ENCODE results near the gene EBNA1BP2.

The EBNA1BP2 gene

GRCh38 chr1:43135857-43136781 is 36.0 kb downstream of the EBNA1BP2 start:
- peaks cover 5% of the 10 kb centered on the region for H3K9me3 ChIP-seq (ENCODE audit: low read length)
- H3K79me2 ChIP-seq (ENCODE audit: insufficient read depth, low read length): no peaks in the 10 kb centered on the region
- H4K20me1 ChIP-seq (ENCODE audit: insufficient read depth, low read length): no peaks in the 10 kb centered on the region
- H3K4me3 ChIP-seq (ENCODE audit: low read depth, low read length, poor library complexity, severe bottlenecking): no peak overlapping the region
- no peak overlapping the region for H2AFZ ChIP-seq (ENCODE audit: low read length)
- no peaks in the 10 kb centered on the region for H3K9me2 ChIP-seq (ENCODE audit: low read depth, low read length)
- no peak overlapping the region for H3K27ac ChIP-seq (ENCODE audit: low read depth, low read length, poor library complexity, severe bottlenecking)
- H3K36me3 ChIP-seq (ENCODE audit: insufficient read depth, low read length): no peaks in the 10 kb centered on the region
- no peak overlapping the region for H3K9ac ChIP-seq (ENCODE audit: low read length)
- no peaks in the 10 kb centered on the region; the same call in 1 of the 2 replicates for H3K27me3 ChIP-seq (ENCODE audit: insufficient read depth, low read length)
- no peak overlapping the region for H3K4me2 ChIP-seq (ENCODE audit: low read length)
- H3K4me1 ChIP-seq (ENCODE audit: insufficient read depth, low read length, severe bottlenecking): no peaks in the 10 kb centered on the region
- TF ChIP-seq EZH2 (IDR thresholded peaks at IDR 0.05; ENCODE audit: borderline replicate concordance, low read length): no peak
- TF ChIP-seq CTCF (IDR thresholded peaks at IDR 0.05; ENCODE audit: low read length): no peak
- no peaks in the 10 kb centered on the region for H3F3A ChIP-seq (ENCODE audit: insufficient read depth, low read length)

DNA sequence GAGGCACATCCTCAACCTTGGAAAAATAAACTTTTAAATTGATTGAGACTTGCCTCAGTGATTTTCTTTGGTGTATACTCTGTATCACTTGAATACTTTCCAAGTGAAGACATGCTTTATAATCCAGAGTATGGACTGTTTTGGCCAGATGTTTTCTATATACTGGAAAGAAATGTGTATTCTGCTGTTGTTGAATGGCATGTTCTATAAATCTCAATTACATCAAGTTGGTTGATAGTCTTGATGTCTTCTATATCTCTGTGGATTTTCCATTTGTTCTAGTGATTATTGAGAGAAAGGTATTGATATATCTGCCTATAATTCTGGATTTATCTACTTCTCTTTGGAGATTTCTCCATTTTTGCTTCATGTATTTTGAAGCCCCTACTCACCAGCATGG is 37.5 kb downstream of the EBNA1BP2 start:
- no peak overlapping the region for H2AFZ ChIP-seq (ENCODE audit: low read length)
- no peaks in the 10 kb centered on the region for H3K27me3 ChIP-seq (ENCODE audit: insufficient read depth, low read length)
- no peaks in the 10 kb centered on the region for H3F3A ChIP-seq (ENCODE audit: insufficient read depth, low read length)
- H4K20me1 ChIP-seq (ENCODE audit: insufficient read depth, low read length): no peaks in the 10 kb centered on the region
- no peak overlapping the region for H3K4me2 ChIP-seq (ENCODE audit: low read length)
- H3K4me1 ChIP-seq (ENCODE audit: insufficient read depth, low read length, severe bottlenecking): no peaks in the 10 kb centered on the region
- no peak overlapping the region for H3K4me3 ChIP-seq (ENCODE audit: low read depth, low read length, poor library complexity, severe bottlenecking)
- TF ChIP-seq CTCF (IDR thresholded peaks at IDR 0.05; ENCODE audit: low read length): no peak
- TF ChIP-seq EZH2 (IDR thresholded peaks at IDR 0.05; ENCODE audit: borderline replicate concordance, low read length): no peak
- no peaks in the 10 kb centered on the region for H3K36me3 ChIP-seq (ENCODE audit: insufficient read depth, low read length)
- peaks cover under 1% of the 10 kb centered on the region; the same call in 1 of the 2 replicates for H3K9me3 ChIP-seq (ENCODE audit: low read length)
- H3K9ac ChIP-seq (ENCODE audit: low read length): no peak overlapping the region
- no peaks in the 10 kb centered on the region for H3K9me2 ChIP-seq (ENCODE audit: low read depth, low read length)
- no peak overlapping the region for H3K27ac ChIP-seq (ENCODE audit: low read depth, low read length, poor library complexity, severe bottlenecking)
- no peaks in the 10 kb centered on the region for H3K79me2 ChIP-seq (ENCODE audit: insufficient read depth, low read length)

DNA sequence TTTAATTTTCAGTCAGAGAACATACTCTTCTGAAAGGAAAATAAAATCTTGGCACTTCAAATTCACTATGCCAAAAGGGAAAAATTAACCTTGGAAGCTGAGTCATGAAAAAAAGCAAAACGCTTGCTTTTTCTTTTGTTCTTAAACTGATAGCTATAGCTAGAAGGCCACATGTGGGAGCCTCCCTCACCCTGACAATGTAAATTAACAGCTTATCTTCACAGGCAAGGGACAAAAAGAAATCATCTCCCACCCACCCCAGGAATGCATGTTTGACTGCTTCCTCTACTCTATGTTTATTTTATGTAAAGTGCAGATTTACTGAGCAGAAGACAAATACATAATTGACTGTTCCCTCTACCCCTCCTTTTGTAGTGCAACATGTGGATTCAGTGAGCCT is 38.0 kb downstream of the EBNA1BP2 start:
- no peak for TF ChIP-seq EZH2 (IDR thresholded peaks at IDR 0.05; ENCODE audit: borderline replicate concordance, low read length)
- no peak for TF ChIP-seq CTCF (IDR thresholded peaks at IDR 0.05; ENCODE audit: low read length)
- Histone ChIP-seq H3K9me3 (ENCODE audit: low read length) (no peaks in the 10 kb centered on the region), H2AFZ (ENCODE audit: low read length) (no peak overlapping the region), H3K36me3 (ENCODE audit: insufficient read depth, low read length) (no peaks in the 10 kb centered on the region), H3F3A (ENCODE audit: insufficient read depth, low read length) (no peaks in the 10 kb centered on the region), H4K20me1 (ENCODE audit: insufficient read depth, low read length) (no peaks in the 10 kb centered on the region), H3K4me1 (ENCODE audit: insufficient read depth, low read length, severe bottlenecking) (no peaks in the 10 kb centered on the region), H3K79me2 (ENCODE audit: insufficient read depth, low read length) (no peaks in the 10 kb centered on the region), H3K4me3 (ENCODE audit: low read depth, low read length, poor library complexity, severe bottlenecking) (no peak overlapping the region), H3K4me2 (ENCODE audit: low read length) (no peak overlapping the region), H3K27me3 (ENCODE audit: insufficient read depth, low read length) (no peaks in the 10 kb centered on the region), H3K9me2 (ENCODE audit: low read depth, low read length) (no peaks in the 10 kb centered on the region), H3K27ac (ENCODE audit: low read depth, low read length, poor library complexity, severe bottlenecking) (no peak overlapping the region), H3K9ac (ENCODE audit: low read length) (no peak overlapping the region)

All from OCI-LY1 (cell line).